Activated CD8-positive, alpha-beta T cell treated with anti-CD3 and anti-CD28 coated beads for 36 hours (primary cell): ENCODE measurements around the gene AUTS2. TPM values are rescaled to one million over a fixed set of nuclear protein-coding genes. Genes with fewer than 3 reads are reported as not detected.

Experiments used
- ATAC-seq: fragments of 200-7000 bp; cut with Tn5 transposase; one replicate; pipeline ENCODE4 v1.10.0; 2021; ENCODE audit warnings: mild to moderate bottlenecking, moderate library complexity
- CTCF ChIA-PET: fragments of 350-600 bp; sonication (Branson Sonifier 250); formaldehyde crosslinking; loops from one replicate; lab custom pipeline; 2021; ENCODE audit warnings: antibody characterized with exemption; lab: Charles Lee
- POLR2A ChIA-PET: fragments of 350-600 bp; sonication (Branson Sonifier 250); formaldehyde crosslinking; loops from one replicate; lab custom pipeline; 2021; ENCODE audit warnings: antibody characterized with exemption; lab: Charles Lee
- DNase-seq: peaks from one replicate; pipeline ENCODE4 v3.0.0-alpha.2; 2020
- H3K27ac Mint-ChIP-seq: one replicate; pipeline ENCODE4 v1.8.0; 2021; ENCODE audit warnings: mild to moderate bottlenecking, mixed read lengths
- H3K27me3 Mint-ChIP-seq: one replicate; pipeline ENCODE4 v1.8.0; 2021; ENCODE audit warnings: mixed read lengths
- H3K36me3 Mint-ChIP-seq: one replicate; pipeline ENCODE4 v1.8.0; 2021; ENCODE audit warnings: low read depth, mixed read lengths
- H3K4me1 Mint-ChIP-seq: one replicate; pipeline ENCODE4 v1.8.0; 2021; ENCODE audit warnings: low read depth, mixed read lengths
- H3K4me3 Mint-ChIP-seq: one replicate; pipeline ENCODE4 v1.8.0; 2021; ENCODE audit warnings: mild to moderate bottlenecking, moderate library complexity, mixed read lengths
- H3K9me3 Mint-ChIP-seq: one replicate; pipeline ENCODE4 v1.8.0; 2021; ENCODE audit warnings: mixed read lengths
- intact Hi-C: fragments of 100-400 bp; cut with micrococcal nuclease; formaldehyde crosslinking; loops from one replicate; pipeline ENCODE4 v1.10.0; 2022
- total RNA-seq, 2 experiments: library from RNA; stranded (reverse); gene quantifications; one replicate each; pipeline ENCODE4 v1.2.3, GENCODE V29; 2021
- TF ChIP-seq, protein P1 (sequence below): fragments of 200-600 bp; IDR thresholded peaks from one replicate; pipeline ENCODE4 v1.8.0; 2022; ENCODE audit warnings: antibody characterized with exemption, mild to moderate bottlenecking

Gene AUTS2
- total RNA-seq, 2 experiments from 2014 or later, result 3.1 to 3.3 TPM

DNA sequence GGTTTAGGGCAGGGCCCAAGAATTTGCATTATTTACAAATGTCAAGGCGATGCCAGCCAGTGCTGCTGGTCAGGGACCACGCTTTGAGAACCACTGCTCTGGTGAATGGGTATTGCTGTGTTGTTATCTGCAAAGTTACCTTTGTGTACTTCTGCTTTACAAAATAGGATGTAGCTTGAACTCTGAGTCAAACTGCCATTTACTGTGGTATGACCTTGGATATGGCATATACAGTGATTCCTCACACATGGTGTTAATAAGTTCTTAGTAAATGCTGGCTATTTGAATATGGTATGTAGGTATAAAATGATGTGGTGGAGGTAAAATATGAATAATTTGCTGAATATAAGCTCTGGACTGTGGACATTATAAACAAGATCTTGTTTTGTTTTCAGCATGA, 148.9 kb downstream of the AUTS2 start:
- Mint-ChIP-seq H3K27ac (no peak overlapping the region), H3K4me3 (no peak overlapping the region), H3K9me3 (no peaks in the 10 kb centered on the region), H3K36me3 (no peaks in the 10 kb centered on the region), H3K4me1 (no peaks in the 10 kb centered on the region), H3K27me3 (no peaks in the 10 kb centered on the region)
- ATAC-seq (no peak), DNase-seq (no peak)
- intact Hi-C loops, result no loop called here
- CTCF ChIA-PET, result no interaction called here
- POLR2A ChIA-PET, result no interaction called here
- TF ChIP-seq, protein P1, sequence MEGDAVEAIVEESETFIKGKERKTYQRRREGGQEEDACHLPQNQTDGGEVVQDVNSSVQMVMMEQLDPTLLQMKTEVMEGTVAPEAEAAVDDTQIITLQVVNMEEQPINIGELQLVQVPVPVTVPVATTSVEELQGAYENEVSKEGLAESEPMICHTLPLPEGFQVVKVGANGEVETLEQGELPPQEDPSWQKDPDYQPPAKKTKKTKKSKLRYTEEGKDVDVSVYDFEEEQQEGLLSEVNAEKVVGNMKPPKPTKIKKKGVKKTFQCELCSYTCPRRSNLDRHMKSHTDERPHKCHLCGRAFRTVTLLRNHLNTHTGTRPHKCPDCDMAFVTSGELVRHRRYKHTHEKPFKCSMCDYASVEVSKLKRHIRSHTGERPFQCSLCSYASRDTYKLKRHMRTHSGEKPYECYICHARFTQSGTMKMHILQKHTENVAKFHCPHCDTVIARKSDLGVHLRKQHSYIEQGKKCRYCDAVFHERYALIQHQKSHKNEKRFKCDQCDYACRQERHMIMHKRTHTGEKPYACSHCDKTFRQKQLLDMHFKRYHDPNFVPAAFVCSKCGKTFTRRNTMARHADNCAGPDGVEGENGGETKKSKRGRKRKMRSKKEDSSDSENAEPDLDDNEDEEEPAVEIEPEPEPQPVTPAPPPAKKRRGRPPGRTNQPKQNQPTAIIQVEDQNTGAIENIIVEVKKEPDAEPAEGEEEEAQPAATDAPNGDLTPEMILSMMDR, result no peak

DNA sequence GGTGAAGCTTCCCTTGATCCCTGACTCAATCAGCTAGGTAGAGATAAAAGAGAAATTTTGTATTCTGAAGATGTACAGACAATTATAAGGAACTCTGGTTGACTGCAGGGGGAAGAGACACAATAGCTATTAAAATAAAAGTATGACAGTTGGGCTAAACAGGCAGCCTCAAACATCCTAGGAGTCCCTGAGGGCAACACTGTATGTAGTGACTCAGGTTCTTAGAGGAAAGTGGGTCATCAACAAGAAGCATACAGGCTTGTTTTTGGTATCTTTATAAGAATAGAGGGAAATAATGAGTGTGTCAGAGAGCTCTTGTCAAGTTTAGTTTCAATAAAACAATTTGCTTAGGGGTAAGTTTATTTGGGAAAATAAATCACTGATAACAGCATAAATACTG, 150.3 kb downstream of the AUTS2 start:
- intact Hi-C loops, result no loop called here
- TF ChIP-seq, protein P1, result no peak
- ChIA-PET POLR2A (no interaction called here), CTCF (no interaction called here)
- ATAC-seq (no peak), DNase-seq (no peak)
- no peaks in the 10 kb centered on the region for H3K4me1 Mint-ChIP-seq
- H3K36me3 Mint-ChIP-seq, result no peaks in the 10 kb centered on the region
- H3K4me3 Mint-ChIP-seq, result no peak overlapping the region
- no peaks in the 10 kb centered on the region for H3K27me3 Mint-ChIP-seq
- H3K9me3 Mint-ChIP-seq, result no peaks in the 10 kb centered on the region
- H3K27ac Mint-ChIP-seq, result no peak overlapping the region

DNA sequence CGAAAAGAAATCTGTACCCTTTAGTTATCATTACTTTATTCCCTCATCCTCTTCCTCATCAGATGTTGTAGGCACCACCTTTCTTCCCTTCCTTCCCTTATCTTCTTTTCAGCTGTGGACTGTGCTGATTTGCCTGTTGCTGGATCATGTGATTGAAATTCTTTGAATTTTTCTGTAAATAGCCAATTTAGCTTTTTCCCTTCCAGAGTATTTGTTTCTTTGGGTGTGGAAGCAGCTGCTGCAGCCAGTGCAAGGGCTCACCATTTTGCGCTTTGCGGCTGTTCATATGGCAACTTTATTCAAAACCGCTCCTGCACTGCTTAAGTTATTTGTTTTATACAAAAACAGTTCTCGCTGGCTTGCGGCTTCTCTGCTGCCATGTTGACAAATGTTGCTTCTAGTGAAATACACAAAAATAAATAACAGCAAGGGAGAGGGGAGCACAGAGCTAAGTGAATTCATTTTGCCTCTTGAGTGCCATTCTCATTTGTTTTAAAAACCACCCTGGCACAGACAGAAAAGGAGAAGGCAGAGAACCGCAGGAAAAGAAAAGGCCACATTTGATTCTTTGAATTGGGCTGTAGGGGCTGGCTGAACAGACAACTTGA, 151.2 kb downstream of the AUTS2 start:
- Mint-ChIP-seq H3K27me3 (no peaks in the 10 kb centered on the region), H3K27ac (no peak overlapping the region), H3K4me1 (no peaks in the 10 kb centered on the region), H3K9me3 (no peaks in the 10 kb centered on the region), H3K4me3 (no peak overlapping the region), H3K36me3 (no peaks in the 10 kb centered on the region)
- TF ChIP-seq, protein P1, result no peak
- ChIA-PET CTCF (no interaction called here), POLR2A (no interaction called here)
- no peak for DNase-seq
- no peak for ATAC-seq
- intact Hi-C loops, result no loop called here

DNA sequence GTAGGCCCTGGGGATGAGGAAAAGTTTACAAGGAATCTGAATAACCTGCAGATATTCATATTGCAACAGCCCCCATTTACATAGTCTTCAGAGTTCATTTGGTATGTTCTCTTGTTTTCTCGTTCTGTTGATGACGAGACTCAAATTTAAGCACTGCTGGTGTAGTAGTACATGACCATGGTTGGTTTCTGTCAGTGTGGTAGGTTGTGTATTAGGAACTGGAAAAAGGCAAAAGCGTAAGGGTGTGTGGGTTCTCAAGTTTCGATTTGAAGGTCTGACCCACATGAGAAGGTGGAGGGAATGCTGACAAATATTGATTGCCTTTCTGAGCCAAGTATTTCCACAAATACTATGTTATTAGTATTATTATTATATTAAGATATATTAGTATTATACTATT, 151.7 kb downstream of the AUTS2 start:
- ATAC-seq, result no peak

DNA sequence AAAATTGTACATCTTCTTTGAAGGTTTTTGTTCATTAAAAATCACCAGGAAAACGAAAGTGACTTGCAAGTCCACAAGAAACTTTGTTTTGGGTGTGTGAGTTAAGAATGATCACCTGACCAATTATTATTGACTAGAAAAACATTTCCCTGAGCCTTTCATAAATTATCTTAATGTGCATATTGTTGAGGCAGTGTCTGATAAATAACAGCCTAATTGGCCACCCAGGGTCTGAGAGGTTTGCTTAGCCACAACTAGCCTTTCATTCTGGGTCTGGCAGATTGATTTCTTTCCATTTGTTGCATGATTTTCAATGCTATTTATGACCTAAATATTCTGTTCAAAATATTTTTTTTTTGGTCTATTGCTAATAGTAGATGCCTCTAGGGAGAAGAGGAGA, 152.8 kb downstream of the AUTS2 start:
- H3K27ac Mint-ChIP-seq, result no peak overlapping the region
- no peaks in the 10 kb centered on the region for H3K4me1 Mint-ChIP-seq
- no peak for DNase-seq
- H3K9me3 Mint-ChIP-seq, result no peaks in the 10 kb centered on the region
- CTCF ChIA-PET, result no interaction called here
- TF ChIP-seq, protein P1, result no peak
- intact Hi-C loops, result no loop called here
- H3K4me3 Mint-ChIP-seq, result no peak overlapping the region
- no peaks in the 10 kb centered on the region for H3K27me3 Mint-ChIP-seq
- no peaks in the 10 kb centered on the region for H3K36me3 Mint-ChIP-seq
- POLR2A ChIA-PET, result no interaction called here
- ATAC-seq, result no peak

More for the DNA sequence above, 151.7 kb downstream of the AUTS2 start:
- TF ChIP-seq, protein P1, result no peak
- H3K4me1 Mint-ChIP-seq, result no peaks in the 10 kb centered on the region
- no peak for DNase-seq
- H3K27me3 Mint-ChIP-seq, result no peaks in the 10 kb centered on the region
- intact Hi-C loops, result no loop called here
- no peak overlapping the region for H3K4me3 Mint-ChIP-seq
- CTCF ChIA-PET, result no interaction called here
- H3K27ac Mint-ChIP-seq, result no peak overlapping the region
- H3K36me3 Mint-ChIP-seq, result no peaks in the 10 kb centered on the region
- POLR2A ChIA-PET, result no interaction called here
- no peaks in the 10 kb centered on the region for H3K9me3 Mint-ChIP-seq
